CD14-positive monocyte (primary cell): ENCODE results near the gene PSD4. TPM values are rescaled to one million over a fixed set of nuclear protein-coding genes. Genes with fewer than 3 reads are reported as not detected.

ENCODE experiments used
- DNase-seq, 3 donors: peaks; one replicate each; pipeline ENCODE4 v3.0.0-alpha.2; 2011 to 2022
- H2AFZ ChIP-seq: 2 replicates; pipeline ENCODE4 v1.6.0; 2012; ENCODE audit warnings: mild to moderate bottlenecking, low read depth, low read length, inconsistent platforms; ENCODE audit not compliant: insufficient read depth, poor library complexity, severe bottlenecking
- H3K27ac ChIP-seq, 2 donors: 1 replicate in 1 of 2; 2 replicates in 1 of 2; pipeline ENCODE4 v1.5.1; 2012 to 2013; ENCODE audit warnings: low read length in 2 of 2, control low read depth in 1 of 2, inconsistent platforms in 1 of 2, low read depth in 1 of 2, mild to moderate bottlenecking in 1 of 2
- H3K27me3 ChIP-seq, 2 donors: one replicate each; pipeline versions ENCODE4 v1.6.0 to v1.6.1; 2011 to 2013; ENCODE audit warnings: low read length in 2 of 2; ENCODE audit not compliant: control insufficient read depth in 2 of 2, insufficient read depth in 2 of 2
- H3K36me3 ChIP-seq, 2 donors: replicated peaks in 1 of 2; 1 replicate in 1 of 2; 2 replicates in 1 of 2; pipeline versions ENCODE4 v1.5.1 to v1.6.1; 2012 to 2013; ENCODE audit warnings: low read length in 2 of 2, control low read depth in 1 of 2, inconsistent platforms in 1 of 2, mild to moderate bottlenecking in 1 of 2; ENCODE audit not compliant: insufficient read depth in 2 of 2, control insufficient read depth in 1 of 2
- H3K4me1 ChIP-seq, 2 donors: 1 replicate in 1 of 2; 2 replicates in 1 of 2; pipeline versions ENCODE4 v1.5.1 to v1.6.1; 2012 to 2013; ENCODE audit warnings: low read length in 2 of 2, control low read depth in 1 of 2, inconsistent platforms in 1 of 2, mild to moderate bottlenecking in 1 of 2, moderate library complexity in 1 of 2; ENCODE audit not compliant: insufficient read depth in 2 of 2, control insufficient read depth in 1 of 2
- H3K4me2 ChIP-seq: replicated peaks from 2 replicates; pipeline ENCODE3; 2012; ENCODE audit warnings: low read length, moderate library complexity, mild to moderate bottlenecking; ENCODE audit not compliant: poor library complexity, severe bottlenecking; ENCODE audit errors: extremely low read depth
- H3K4me3 ChIP-seq, 3 experiments: fragments of 200-600 bp in 1 of 3; sonication (generic) in 1 of 3; replicated peaks in 1 of 3; 1 replicate in 2 of 3; 2 replicates in 1 of 3; pipeline ENCODE4 v1.5.1; 2011 to 2013; ENCODE audit warnings: low read length in 3 of 3, mild to moderate bottlenecking in 3 of 3, control low read depth in 2 of 3, low read depth in 2 of 3, inconsistent platforms in 1 of 3, moderate library complexity in 1 of 3
- H3K79me2 ChIP-seq: 2 replicates; pipeline ENCODE4 v1.6.0; 2012; ENCODE audit warnings: mild to moderate bottlenecking, control low read depth, inconsistent platforms, low read length, moderate library complexity; ENCODE audit not compliant: insufficient read depth
- H3K9ac ChIP-seq: 2 replicates; pipeline ENCODE4 v1.6.0; 2017; ENCODE audit warnings: low read length, mild to moderate bottlenecking; ENCODE audit not compliant: insufficient read depth, poor library complexity, severe bottlenecking
- H3K9me3 ChIP-seq, 2 donors: replicated peaks in 1 of 2; 1 replicate in 1 of 2; 2 replicates in 1 of 2; pipeline versions ENCODE4 v1.5.1 to v1.6.1; 2012 to 2013; ENCODE audit warnings: low read length in 2 of 2, control low read depth in 1 of 2; ENCODE audit not compliant: control insufficient read depth in 1 of 2, insufficient read depth in 1 of 2
- H4K20me1 ChIP-seq: 2 replicates; pipeline ENCODE4 v1.6.0; 2012; ENCODE audit warnings: mild to moderate bottlenecking, low read length, control low read depth, moderate library complexity; ENCODE audit not compliant: insufficient read depth
- H3K27ac Mint-ChIP-seq, 7 donors: one replicate each; pipeline ENCODE4 v1.8.0; 2020; ENCODE audit warnings: mild to moderate bottlenecking in 7 of 7, mixed read lengths in 7 of 7, moderate library complexity in 6 of 7, inconsistent platforms in 2 of 7
- H3K27me3 Mint-ChIP-seq, 3 donors: one replicate each; pipeline ENCODE4 v1.8.0; 2021 to 2022; ENCODE audit warnings: low read depth in 3 of 3, mild to moderate bottlenecking in 3 of 3, mixed read lengths in 3 of 3, moderate library complexity in 3 of 3, inconsistent platforms in 1 of 3
- H3K36me3 Mint-ChIP-seq, 2 donors: one replicate each; pipeline ENCODE4 v1.8.0; 2020; ENCODE audit warnings: mixed read lengths in 2 of 2, inconsistent platforms in 1 of 2, mild to moderate bottlenecking in 1 of 2
- H3K4me1 Mint-ChIP-seq: one replicate; pipeline ENCODE4 v1.8.0; 2020; ENCODE audit warnings: mild to moderate bottlenecking, mixed read lengths
- H3K4me3 Mint-ChIP-seq, 2 donors: one replicate each; pipeline ENCODE4 v1.8.0; 2020; ENCODE audit warnings: mild to moderate bottlenecking in 2 of 2, mixed read lengths in 2 of 2, moderate library complexity in 1 of 2
- H3K9me3 Mint-ChIP-seq, 7 donors: one replicate each; pipeline ENCODE4 v1.8.0; 2020 to 2022; ENCODE audit warnings: mixed read lengths in 7 of 7, mild to moderate bottlenecking in 6 of 7, moderate library complexity in 6 of 7, inconsistent platforms in 2 of 7
- WGBS: methylation state at CpG from one replicate; pipeline ENCODE4 v1.1.5; 2013; ENCODE audit warnings: missing lambda C conversion rate; ENCODE audit not compliant: insufficient coverage; 5-methylcytosine and 5-hydroxymethylcytosine counted together
- intact Hi-C, 2 donors: fragments of 100-400 bp; cut with micrococcal nuclease; formaldehyde crosslinking; loops; one replicate each; pipeline versions ENCODE4 v1.15.0 to v1.15.1; 2023
- polyA plus RNA-seq, 3 donors: library from polyadenylated mRNA; depleted of rRNA in 1 of 3; unstranded in 2 of 3; stranded (reverse) in 1 of 3; fragments of 300-500 nt in 2 of 3; fragments of >200 nt in 1 of 3; fragmentation: Illumina TruSeq in 2 of 3; gene quantifications; 1 replicate in 2 of 3; 2 replicates in 1 of 3; pipeline ENCODE4 v1.2.3, GENCODE V29; 2012 to 2021
- TF ChIP-seq, protein P1 (sequence below): fragments of 200-600 bp; IDR thresholded peaks from one replicate; pipeline ENCODE4 v1.8.0; 2022; ENCODE audit warnings: antibody characterized with exemption, mild to moderate bottlenecking

The PSD4 gene
- polyA plus RNA-seq, 3 donors, result 11.0 to 47.0 (median 18.2) TPM

DNA sequence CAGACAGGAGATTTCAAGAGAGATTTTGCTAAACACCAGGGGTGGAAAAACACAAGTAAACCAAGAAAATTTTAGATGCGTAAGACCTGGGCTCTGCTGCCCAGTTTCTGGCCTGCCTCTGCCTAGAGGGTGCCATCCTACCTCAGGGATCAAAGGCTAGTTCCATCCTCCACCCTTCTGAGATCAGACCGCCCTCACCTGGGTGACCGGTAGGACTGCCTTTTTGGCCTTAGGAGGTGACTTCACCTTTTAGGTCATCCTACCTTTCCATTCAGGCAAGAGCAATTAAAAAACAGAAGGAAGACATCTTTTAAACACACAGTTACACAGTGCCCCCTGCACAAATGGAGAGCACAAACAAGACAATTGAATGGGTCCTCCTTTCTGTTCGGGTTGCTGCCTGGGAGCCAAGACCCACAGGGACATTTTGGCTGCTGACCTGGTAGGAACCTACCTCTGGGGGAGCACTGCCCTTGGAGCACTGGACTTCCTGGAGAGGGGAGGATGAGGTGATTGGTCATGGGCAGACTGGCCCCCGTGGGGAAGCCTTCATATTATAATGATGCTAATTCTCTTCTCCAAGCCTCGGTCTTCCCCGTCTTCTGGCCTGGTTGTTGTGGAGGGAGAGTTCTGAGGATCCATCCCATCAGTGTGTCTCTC is 3.1 kb downstream of the PSD4 start:
- H3K4me1 Mint-ChIP-seq, result peaks cover 89% of the 10 kb centered on the region
- TF ChIP-seq, protein P1, sequence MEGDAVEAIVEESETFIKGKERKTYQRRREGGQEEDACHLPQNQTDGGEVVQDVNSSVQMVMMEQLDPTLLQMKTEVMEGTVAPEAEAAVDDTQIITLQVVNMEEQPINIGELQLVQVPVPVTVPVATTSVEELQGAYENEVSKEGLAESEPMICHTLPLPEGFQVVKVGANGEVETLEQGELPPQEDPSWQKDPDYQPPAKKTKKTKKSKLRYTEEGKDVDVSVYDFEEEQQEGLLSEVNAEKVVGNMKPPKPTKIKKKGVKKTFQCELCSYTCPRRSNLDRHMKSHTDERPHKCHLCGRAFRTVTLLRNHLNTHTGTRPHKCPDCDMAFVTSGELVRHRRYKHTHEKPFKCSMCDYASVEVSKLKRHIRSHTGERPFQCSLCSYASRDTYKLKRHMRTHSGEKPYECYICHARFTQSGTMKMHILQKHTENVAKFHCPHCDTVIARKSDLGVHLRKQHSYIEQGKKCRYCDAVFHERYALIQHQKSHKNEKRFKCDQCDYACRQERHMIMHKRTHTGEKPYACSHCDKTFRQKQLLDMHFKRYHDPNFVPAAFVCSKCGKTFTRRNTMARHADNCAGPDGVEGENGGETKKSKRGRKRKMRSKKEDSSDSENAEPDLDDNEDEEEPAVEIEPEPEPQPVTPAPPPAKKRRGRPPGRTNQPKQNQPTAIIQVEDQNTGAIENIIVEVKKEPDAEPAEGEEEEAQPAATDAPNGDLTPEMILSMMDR, result no peak
- Histone ChIP-seq H3K9ac (no peak overlapping the region), H3K79me2 (peaks cover 80% of the 10 kb centered on the region), H2AFZ (no peak overlapping the region), H3K9me3 (no peaks in the 10 kb centered on the region), H3K4me3 (no peak overlapping the region), H4K20me1 (peaks cover 74% of the 10 kb centered on the region), H3K4me2 (peak overlapping the region; percentile 99), H3K4me1 (peaks cover 80 to 96% of the 10 kb centered on the region in 2 donors), H3K36me3 (peaks cover 8 to 30% of the 10 kb centered on the region in 2 donors), H3K27me3 (no peaks in the 10 kb centered on the region), H3K27ac (peak overlapping the region in 1 of 2 donors; percentile 97)
- intact Hi-C loops, result loop anchor here in 1 of 2 donors (5.0 kb wide), 1 partner anchor 35 kb away; no protein-coding TSS in a partner anchor
- H3K27ac Mint-ChIP-seq, result peak overlapping the region in 5 of 7 donors; percentile 6 to 71 (median 66)
- H3K9me3 Mint-ChIP-seq, result no peaks in the 10 kb centered on the region
- DNase-seq, result no peak
- H3K27me3 Mint-ChIP-seq, result peaks cover 0 to 2% (median 0%) of the 10 kb centered on the region in 3 donors
- peaks cover 27 to 43% of the 10 kb centered on the region in 2 donors for H3K36me3 Mint-ChIP-seq
- WGBS, result 87% methylated on average over 4 of the region's 7 CpGs
- H3K4me3 Mint-ChIP-seq, result peak overlapping the region; percentile 89 to 94

DNA sequence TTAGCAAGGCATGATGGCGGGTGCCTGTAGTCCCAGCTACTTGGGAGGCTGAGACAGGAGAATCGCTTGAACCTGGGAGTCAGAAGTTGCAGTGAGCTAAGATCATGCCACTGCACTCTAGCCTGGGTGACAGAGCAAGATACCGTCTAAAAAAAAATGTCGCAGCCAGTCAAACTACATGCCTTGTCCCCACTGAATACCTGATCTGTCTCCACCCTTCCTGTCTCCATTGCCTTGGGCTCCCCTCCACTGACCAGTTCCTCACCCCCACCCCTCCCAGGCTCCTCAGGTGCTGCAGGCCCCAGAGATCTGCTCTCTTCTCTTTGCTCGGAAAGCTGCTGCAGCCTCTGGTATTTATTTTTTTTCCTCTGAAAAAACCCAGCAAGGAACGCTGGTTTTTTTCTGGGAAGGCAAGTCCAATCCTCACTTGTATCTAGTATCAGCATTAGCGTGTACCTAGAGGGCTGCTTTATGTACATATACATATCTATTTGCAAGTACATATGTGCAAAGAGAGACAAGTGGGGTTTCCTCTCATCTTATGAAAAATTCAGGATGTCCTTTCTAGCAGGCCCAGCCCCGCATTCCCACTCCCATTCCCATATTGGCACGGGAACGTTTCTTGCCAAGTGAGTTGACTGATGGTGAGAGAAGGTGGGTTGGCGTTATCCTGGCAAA is 4.4 kb downstream of the PSD4 start:
- Histone ChIP-seq H2AFZ (no peak overlapping the region), H3K27ac (peak overlapping the region in 1 of 2 donors; percentile 97), H3K4me1 (peaks cover 75 to 98% of the 10 kb centered on the region in 2 donors), H3K4me2 (no peak overlapping the region), H3K79me2 (peaks cover 94% of the 10 kb centered on the region), H3K36me3 (peaks cover 21 to 44% of the 10 kb centered on the region in 2 donors), H3K4me3 (no peak overlapping the region), H4K20me1 (peaks cover 87% of the 10 kb centered on the region), H3K27me3 (no peaks in the 10 kb centered on the region), H3K9ac (no peak overlapping the region), H3K9me3 (no peaks in the 10 kb centered on the region)
- Mint-ChIP-seq H3K27ac (peak overlapping the region in 2 of 7 donors; percentile 61 to 90), H3K27me3 (peaks cover 0 to 2% (median 0%) of the 10 kb centered on the region in 3 donors), H3K36me3 (peaks cover 40 to 57% of the 10 kb centered on the region in 2 donors), H3K9me3 (no peaks in the 10 kb centered on the region), H3K4me1 (peaks cover 85% of the 10 kb centered on the region), H3K4me3 (no peak overlapping the region)
- TF ChIP-seq, protein P1, result no peak
- intact Hi-C loops, result loop anchor here in 1 of 2 donors (5.0 kb wide), 1 partner anchor 36 kb away; no protein-coding TSS in a partner anchor
- 100% methylated on average over 7 of the region's 11 CpGs for WGBS
- DNase-seq, result no peak
